SHP77 (cell line): Measurements from ENCODE around the gene CCDC137.

ENCODE experiments used
- DNase-seq, 2 experiments: peaks; one replicate each; lab custom pipeline; 2025; lab: John Stamatoyannopoulos, UW

CCDC137 gene

GRCh38 chr17:81715872-81716673 is 49.5 kb downstream of the CCDC137 start:
- no peak for DNase-seq

- no peak for DNase-seq
These were observed 50.1 kb downstream of the CCDC137 start for GRCh38 chr17:81716674-81716996.

- no peak for DNase-seq
These were observed 50.7 kb downstream of the CCDC137 start for GRCh38 chr17:81717049-81717765.

GRCh38 chr17:81717766-81718089 is 51.2 kb downstream of the CCDC137 start:
- DNase-seq, result no peak

- no peak for DNase-seq
These were observed 53.1 kb downstream of the CCDC137 start for GRCh38 chr17:81719410-81720266.

GRCh38 chr17:81720267-81721071 is 53.9 kb downstream of the CCDC137 start:
- no peak for DNase-seq

GRCh38 chr17:81722184-81723120 is 55.9 kb downstream of the CCDC137 start:
- DNase-seq, result no peak
